ENCODE data around the gene DUSP2. TPM values are rescaled to one million over a fixed set of nuclear protein-coding genes. Genes with fewer than 3 reads are reported as not detected.

DUSP2 gene
- total RNA-seq, 2 donors from 2014 or later: 6.0 to 9.2 TPM

- Histone ChIP-seq H3K4me1 (no peaks in the 10 kb centered on the region), H3K9me3 (no peaks in the 10 kb centered on the region), H3K27ac (no peak overlapping the region), H3K36me3 (replicated peaks in 1 of 2; ENCODE audit: insufficient read depth in 1 of 2, low read depth in 2 of 2) (no peaks in the 10 kb centered on the region), H3K27me3 (no peaks in the 10 kb centered on the region), H3K4me3 (no peak overlapping the region)
- intact Hi-C loops (cut with DNase I): no loop called here
- WGBS, 2 donors: 94 to 95% methylated on average over 4 of the region's 4 CpGs
- ATAC-seq: no peak
- DNase-seq: no peak
- TF ChIP-seq CTCF (IDR thresholded peaks at IDR 0.05): no peak
Observed at GRCh38 chr2:96130483-96130882, 14.8 kb downstream of the DUSP2 start.

- Histone ChIP-seq H3K36me3 (replicated peaks in 1 of 2; ENCODE audit: insufficient read depth in 1 of 2, low read depth in 2 of 2) (no peaks in the 10 kb centered on the region), H3K9me3 (no peaks in the 10 kb centered on the region), H3K4me1 (no peaks in the 10 kb centered on the region), H3K27me3 (no peaks in the 10 kb centered on the region), H3K4me3 (no peak overlapping the region), H3K27ac (no peak overlapping the region)
- intact Hi-C loops (cut with DNase I): no loop called here
- DNase-seq (no peak), ATAC-seq (no peak)
- TF ChIP-seq CTCF (IDR thresholded peaks at IDR 0.05) (no peak), POLR2A (IDR thresholded peaks at IDR 0.05) (no peak)
- 78% methylated on average over 16 of the region's 16 CpGs for WGBS, 2 donors
Observed at GRCh38 chr2:96129528-96130120, 15.6 kb downstream of the DUSP2 start.

GRCh38 chr2:96128456-96128855 is 16.8 kb downstream of the DUSP2 start:
- no peak for ATAC-seq
- intact Hi-C loops (cut with DNase I): no loop called here

DNA sequence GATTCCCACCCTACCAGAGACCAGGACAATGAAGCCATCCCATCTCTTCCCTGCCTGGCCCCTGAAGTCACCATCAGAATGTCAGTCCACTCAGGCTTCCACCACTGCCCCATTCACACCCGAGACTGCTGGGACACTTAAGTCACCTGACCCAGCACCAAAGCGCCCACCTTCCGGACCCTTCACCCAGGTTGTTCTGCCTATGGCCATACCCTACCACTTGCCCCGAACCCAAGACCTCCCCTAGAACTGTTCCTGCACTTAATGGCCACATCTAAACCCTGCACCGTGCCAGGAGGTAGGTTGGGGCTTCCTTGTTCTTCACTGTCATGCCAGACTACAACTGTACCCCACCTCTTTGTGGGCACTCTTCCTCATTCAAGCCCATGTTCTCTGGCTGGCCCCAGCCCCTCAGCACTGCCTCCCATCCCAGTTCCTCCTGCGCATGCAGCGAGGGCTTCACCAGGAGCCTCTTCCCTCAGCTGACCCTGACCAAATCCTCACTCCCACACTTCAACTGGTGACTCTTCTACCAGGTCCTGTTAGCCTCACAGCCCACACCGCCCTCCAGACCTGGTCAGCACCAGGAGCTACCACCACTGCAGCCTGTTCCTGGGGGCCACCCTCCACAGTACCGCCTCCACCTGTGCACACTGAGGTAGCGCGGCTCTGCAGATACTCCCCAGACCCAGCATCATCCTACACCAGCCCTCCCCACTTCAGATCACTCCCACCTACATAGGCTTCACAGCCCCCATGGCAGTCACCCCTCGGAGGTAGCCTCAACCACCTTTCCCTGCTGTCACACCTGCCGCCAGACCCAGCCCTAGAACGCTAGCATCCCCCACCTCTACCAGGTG is 20.6 kb downstream of the DUSP2 start:
- Histone ChIP-seq H3K9me3 (no peaks in the 10 kb centered on the region), H3K4me1 (no peaks in the 10 kb centered on the region), H3K27me3 (no peaks in the 10 kb centered on the region), H3K4me3 (no peak overlapping the region), H3K36me3 (replicated peaks in 1 of 2; ENCODE audit: insufficient read depth in 1 of 2, low read depth in 2 of 2) (no peaks in the 10 kb centered on the region), H3K27ac (no peak overlapping the region)
- TF ChIP-seq CTCF (IDR thresholded peaks at IDR 0.05): no peak
- no peak for TF ChIP-seq POLR2A (IDR thresholded peaks at IDR 0.05)
- intact Hi-C loops (cut with DNase I): no loop called here
- ATAC-seq: no peak
- 83 to 85% methylated on average over 14 of the region's 14 CpGs for WGBS, 2 donors
- no peak for DNase-seq

More at GRCh38 chr2:96128456-96128855, 16.8 kb downstream of the DUSP2 start:
- H3K4me3 ChIP-seq: no peak overlapping the region
- no peak overlapping the region for H3K27ac ChIP-seq
- H3K36me3 ChIP-seq (replicated peaks in 1 of 2; ENCODE audit: insufficient read depth in 1 of 2, low read depth in 2 of 2): no peaks in the 10 kb centered on the region
- no peaks in the 10 kb centered on the region for H3K4me1 ChIP-seq
- TF ChIP-seq POLR2A (IDR thresholded peaks at IDR 0.05): no peak
- no peak for TF ChIP-seq CTCF (IDR thresholded peaks at IDR 0.05)
- H3K9me3 ChIP-seq: no peaks in the 10 kb centered on the region
- WGBS, 2 donors: 82 to 85% methylated on average over 6 of the region's 6 CpGs
- DNase-seq: no peak
- no peaks in the 10 kb centered on the region for H3K27me3 ChIP-seq

Measured in body of pancreas (tissue), 4 donors.